Metanephros (tissue), 1 donor: ENCODE data around the gene HLA-DPA1. TPM values are rescaled to one million over a fixed set of nuclear protein-coding genes. Genes with fewer than 3 reads are reported as not detected.

ENCODE experiments used
- total RNA-seq: library from RNA; depleted of rRNA; stranded (reverse); fragments of >200 nt; gene quantifications from one replicate; pipeline ENCODE4 v1.2.3, GENCODE V29; 2014

The HLA-DPA1 gene
- total RNA-seq, result 36.2 TPM

DNA sequence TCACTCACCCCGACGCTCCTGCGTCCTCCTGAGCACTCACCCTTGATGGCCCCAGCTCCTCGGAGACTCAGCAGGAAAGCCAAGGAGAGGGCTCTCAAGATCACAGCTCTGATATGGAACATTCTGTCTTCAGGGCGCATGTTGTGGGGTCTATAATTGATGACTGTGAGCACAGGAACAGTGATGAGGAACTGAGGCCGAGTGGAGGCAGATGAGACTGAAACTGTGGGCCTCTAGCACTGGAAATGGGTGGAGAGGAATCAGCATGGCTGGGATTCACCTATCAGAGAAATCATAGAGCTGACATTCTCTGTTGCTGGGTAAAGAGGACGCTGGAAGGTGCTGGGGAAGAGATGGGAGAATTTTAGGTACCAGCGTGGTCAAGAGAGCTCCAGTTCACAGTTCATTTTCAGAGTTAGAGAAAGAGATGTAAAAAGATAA is at the start of gene HLA-DPA1:
HLA-DPA1 (minus strand) TSS at position 219 of the 441 bp plus-strand sequence.

DNA sequence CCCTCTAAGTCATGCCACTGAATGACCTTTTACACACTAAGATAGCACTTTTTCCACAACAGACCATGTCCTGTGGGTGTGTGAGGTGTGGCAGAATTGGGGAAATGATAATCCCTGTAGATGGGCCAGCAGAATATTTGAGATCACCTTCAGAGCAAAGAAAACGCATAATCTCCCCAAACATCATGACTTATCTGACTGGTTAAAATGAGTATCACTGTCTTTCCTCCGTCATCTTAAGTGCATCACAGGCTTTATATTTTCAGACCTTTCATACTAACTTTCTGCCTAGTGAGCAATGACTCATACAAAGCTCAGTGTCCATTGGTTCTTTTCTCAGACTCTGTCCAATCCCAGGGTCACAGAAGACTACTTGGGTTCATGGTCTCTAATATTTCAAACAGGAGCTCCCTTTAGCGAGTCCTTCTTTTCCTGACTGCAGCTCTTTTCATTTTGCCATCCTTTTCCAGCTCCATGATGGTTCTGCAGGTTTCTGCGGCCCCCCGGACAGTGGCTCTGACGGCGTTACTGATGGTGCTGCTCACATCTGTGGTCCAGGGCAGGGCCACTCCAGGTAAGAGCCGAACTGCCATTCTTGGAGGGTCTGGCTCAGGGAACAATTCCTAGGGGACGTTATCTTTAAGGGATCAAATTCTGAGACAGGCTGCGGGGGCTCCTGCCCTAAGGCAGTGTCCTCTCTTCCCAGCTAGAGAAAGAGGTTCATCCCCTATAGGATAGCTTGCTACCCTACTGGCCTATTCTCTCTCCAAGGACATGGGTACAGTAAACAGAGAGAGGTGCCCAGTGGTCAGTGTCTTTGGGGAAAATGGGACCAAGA is 2.3 kb upstream of the HLA-DPA1 start, which contains the start of gene HLA-DPB1:
HLA-DPB1 (plus strand) TSS at position 423 of the 838 bp plus-strand sequence; CDS start at position 475, 52 bp downstream.

Other genes starting within 250 kb of the HLA-DPA1 start
- 36.3 TPM for gene TAP2, start 234.9 kb downstream of the HLA-DPA1 start, total RNA-seq
- gene PSMB8, start 229.6 kb downstream of the HLA-DPA1 start, total RNA-seq, result 23.8 TPM
- 22.2 TPM for gene TAP1, start 219.9 kb downstream of the HLA-DPA1 start, total RNA-seq
- 11.2 TPM for gene PSMB9, start 219.5 kb downstream of the HLA-DPA1 start, total RNA-seq
- 60.2 TPM for gene HLA-DMB, start 132.6 kb downstream of the HLA-DPA1 start, total RNA-seq
- 19.7 TPM for gene HLA-DMA, start 120.6 kb downstream of the HLA-DPA1 start, total RNA-seq
- gene BRD2, start 105.1 kb downstream of the HLA-DPA1 start, total RNA-seq, result 122 TPM
- 11.0 TPM for gene HLA-DOA, start 64.1 kb downstream of the HLA-DPA1 start, total RNA-seq
- gene HLA-DPB1, start 2.3 kb upstream of the HLA-DPA1 start, total RNA-seq, result 26.6 TPM
- gene COL11A2, start 118.8 kb upstream of the HLA-DPA1 start, total RNA-seq, result 6.9 TPM
- 33.6 TPM for gene RXRB, start 127.0 kb upstream of the HLA-DPA1 start, total RNA-seq
- 60.0 TPM for gene SLC39A7, start 127.2 kb upstream of the HLA-DPA1 start, total RNA-seq
- 21.0 TPM for gene HSD17B8, start 131.0 kb upstream of the HLA-DPA1 start, total RNA-seq
- gene RING1, start 134.9 kb upstream of the HLA-DPA1 start, total RNA-seq, result 39.8 TPM
- gene VPS52, start 198.2 kb upstream of the HLA-DPA1 start, total RNA-seq, result 54.4 TPM
- 3,162 TPM for gene RPS18, start 198.4 kb upstream of the HLA-DPA1 start, total RNA-seq
- gene B3GALT4, start 203.5 kb upstream of the HLA-DPA1 start, total RNA-seq, result 7.9 TPM
- 49.3 TPM for gene WDR46, start 215.6 kb upstream of the HLA-DPA1 start, total RNA-seq
- 22.1 TPM for gene PFDN6, start 216.0 kb upstream of the HLA-DPA1 start, total RNA-seq
- gene RGL2, start 225.3 kb upstream of the HLA-DPA1 start, total RNA-seq, result 72.4 TPM
- 81.6 TPM for gene TAPBP, start 240.4 kb upstream of the HLA-DPA1 start, total RNA-seq
- gene ZBTB22, start 244.1 kb upstream of the HLA-DPA1 start, total RNA-seq, result 24.2 TPM
- gene DAXX, start 249.3 kb upstream of the HLA-DPA1 start, total RNA-seq, result 28.7 TPM